ENCODE data around the gene LRRC17. TPM values are rescaled to one million over a fixed set of nuclear protein-coding genes. Genes with fewer than 3 reads are reported as not detected.

LRRC17 gene
- total RNA-seq, 1 donor: 12.3 TPM

GRCh38 chr7:102942868-102943267 lies 30.1 kb downstream of the LRRC17 start:
- no peaks in the 10 kb centered on the region for H4K20me1 ChIP-seq (ENCODE audit: insufficient read depth, low read length)
- no peak overlapping the region for H3K4me3 ChIP-seq (ENCODE audit: insufficient read depth, low read length)
- no peaks in the 10 kb centered on the region for H3K9me3 ChIP-seq (ENCODE audit: low read depth, low read length)
- no peaks in the 10 kb centered on the region for H3K27me3 ChIP-seq (ENCODE audit: insufficient read depth, low read length)
- DNase-seq (ENCODE audit: insufficient read length, low spot score, missing footprints): no peak
- no peaks in the 10 kb centered on the region for H3K4me1 ChIP-seq (ENCODE audit: insufficient read depth, low read length)
- no peak for TF ChIP-seq CTCF (IDR thresholded peaks at IDR 0.05; ENCODE audit: extremely low read depth, low read depth, low read length)
- H3K4me2 ChIP-seq (ENCODE audit: insufficient read depth, low read length): no peak overlapping the region
- H3K36me3 ChIP-seq (ENCODE audit: insufficient read depth, low read length): no peaks in the 10 kb centered on the region
- H3K27ac ChIP-seq (ENCODE audit: low read depth, low read length): no peak overlapping the region
- H3K79me2 ChIP-seq (ENCODE audit: insufficient read depth, low read length): no peaks in the 10 kb centered on the region
- no peak overlapping the region for H2AFZ ChIP-seq (ENCODE audit: low read length)

- DNase-seq (ENCODE audit: insufficient read length, low spot score, missing footprints): no peak
- Histone ChIP-seq H3K4me2 (ENCODE audit: insufficient read depth, low read length) (no peak overlapping the region), H3K27ac (ENCODE audit: low read depth, low read length) (no peak overlapping the region), H3K4me3 (ENCODE audit: insufficient read depth, low read length) (no peak overlapping the region), H3K36me3 (ENCODE audit: insufficient read depth, low read length) (no peaks in the 10 kb centered on the region), H3K4me1 (ENCODE audit: insufficient read depth, low read length) (no peaks in the 10 kb centered on the region), H4K20me1 (ENCODE audit: insufficient read depth, low read length) (no peaks in the 10 kb centered on the region), H2AFZ (ENCODE audit: low read length) (no peak overlapping the region), H3K79me2 (ENCODE audit: insufficient read depth, low read length) (no peaks in the 10 kb centered on the region), H3K9me3 (ENCODE audit: low read depth, low read length) (no peaks in the 10 kb centered on the region), H3K27me3 (ENCODE audit: insufficient read depth, low read length) (no peaks in the 10 kb centered on the region)
- TF ChIP-seq CTCF (IDR thresholded peaks at IDR 0.05; ENCODE audit: extremely low read depth, low read depth, low read length): no peak
Observed at GRCh38 chr7:102943423-102944169, 30.8 kb downstream of the LRRC17 start.

GRCh38 chr7:102944241-102944640 lies 31.4 kb downstream of the LRRC17 start:
- no peak for TF ChIP-seq CTCF (IDR thresholded peaks at IDR 0.05; ENCODE audit: extremely low read depth, low read depth, low read length)

GRCh38 chr7:102951839-102952238 lies 39.0 kb downstream of the LRRC17 start:
- no peak for TF ChIP-seq CTCF (IDR thresholded peaks at IDR 0.05; ENCODE audit: extremely low read depth, low read depth, low read length)
- Histone ChIP-seq H3K27ac (ENCODE audit: low read depth, low read length) (no peak overlapping the region), H4K20me1 (ENCODE audit: insufficient read depth, low read length) (no peaks in the 10 kb centered on the region), H3K27me3 (ENCODE audit: insufficient read depth, low read length) (no peaks in the 10 kb centered on the region), H3K36me3 (ENCODE audit: insufficient read depth, low read length) (no peaks in the 10 kb centered on the region), H3K9me3 (ENCODE audit: low read depth, low read length) (no peaks in the 10 kb centered on the region), H3K4me2 (ENCODE audit: insufficient read depth, low read length) (no peak overlapping the region), H3K79me2 (ENCODE audit: insufficient read depth, low read length) (no peaks in the 10 kb centered on the region), H3K4me1 (ENCODE audit: insufficient read depth, low read length) (no peaks in the 10 kb centered on the region), H2AFZ (ENCODE audit: low read length) (no peak overlapping the region), H3K4me3 (ENCODE audit: insufficient read depth, low read length) (no peak overlapping the region)
- no peak for DNase-seq (ENCODE audit: insufficient read length, low spot score, missing footprints)

More at GRCh38 chr7:102944241-102944640, 31.4 kb downstream of the LRRC17 start:
- no peaks in the 10 kb centered on the region for H3K27me3 ChIP-seq (ENCODE audit: insufficient read depth, low read length)
- no peak overlapping the region for H3K4me3 ChIP-seq (ENCODE audit: insufficient read depth, low read length)
- H3K79me2 ChIP-seq (ENCODE audit: insufficient read depth, low read length): no peaks in the 10 kb centered on the region
- no peak overlapping the region for H2AFZ ChIP-seq (ENCODE audit: low read length)
- H3K27ac ChIP-seq (ENCODE audit: low read depth, low read length): no peak overlapping the region
- no peak overlapping the region for H3K4me2 ChIP-seq (ENCODE audit: insufficient read depth, low read length)
- H3K9me3 ChIP-seq (ENCODE audit: low read depth, low read length): no peaks in the 10 kb centered on the region
- DNase-seq (ENCODE audit: insufficient read length, low spot score, missing footprints): no peak
- no peaks in the 10 kb centered on the region for H3K36me3 ChIP-seq (ENCODE audit: insufficient read depth, low read length)
- no peaks in the 10 kb centered on the region for H3K4me1 ChIP-seq (ENCODE audit: insufficient read depth, low read length)
- no peaks in the 10 kb centered on the region for H4K20me1 ChIP-seq (ENCODE audit: insufficient read depth, low read length)
